Bronchial epithelial cell (primary cell): ENCODE measurements around the gene ADGRD1. TPM values are rescaled to one million over a fixed set of nuclear protein-coding genes. Genes with fewer than 3 reads are reported as not detected.

ENCODE experiments used
- DNase-seq: peaks from one replicate; pipeline ENCODE4 v3.0.0-alpha.2; 2010; ENCODE audit warnings: low read depth
- FAIRE-seq: peaks from 2 replicates; lab custom pipeline; 2011; peaks lifted over from hg19 to GRCh38; lab: Jason Lieb, UNC
- H3K27me3 ChIP-seq: 2 replicates; pipeline ENCODE4 v1.5.1; 2011; ENCODE audit warnings: low read length; ENCODE audit not compliant: control insufficient read depth, insufficient read depth
- H3K36me3 ChIP-seq: 2 replicates; pipeline ENCODE4 v1.5.1; 2011; ENCODE audit warnings: low read length; ENCODE audit not compliant: control insufficient read depth, insufficient read depth
- H3K4me3 ChIP-seq: 2 replicates; pipeline ENCODE4 v1.5.1; 2011; ENCODE audit warnings: mild to moderate bottlenecking, low read depth, low read length, control low read depth
- CTCF ChIP-seq: IDR thresholded peaks from 2 replicates; pipeline ENCODE4 v1.5.1; 2011; ENCODE audit warnings: mild to moderate bottlenecking, moderate library complexity, low read length, control low read depth, inconsistent platforms; ENCODE audit not compliant: insufficient read depth, severe bottlenecking
- total RNA-seq: library from RNA; depleted of rRNA; stranded (reverse); fragments of >200 nt; gene quantifications from 2 replicates; pipeline ENCODE4 v1.2.1, GENCODE V29; 2014

ADGRD1 gene
- total RNA-seq, 1 donor from 2014 or later, result not detected

GRCh38 chr12:130983328-130984017 is 29.8 kb downstream of the ADGRD1 start:
- Histone ChIP-seq H3K4me3 (no peak overlapping the region), H3K27me3 (no peaks in the 10 kb centered on the region), H3K36me3 (no peaks in the 10 kb centered on the region)
- DNase-seq, result no peak
- no peak for TF ChIP-seq CTCF
- no peak for FAIRE-seq

- Histone ChIP-seq H3K4me3 (no peak overlapping the region), H3K27me3 (no peaks in the 10 kb centered on the region)
- no peak for FAIRE-seq
Measured at GRCh38 chr12:130984183-130985058, 30.7 kb downstream of the ADGRD1 start.

GRCh38 chr12:130987151-130987931 is 33.6 kb downstream of the ADGRD1 start:
- no peak for TF ChIP-seq CTCF
- Histone ChIP-seq H3K27me3 (no peaks in the 10 kb centered on the region), H3K36me3 (no peaks in the 10 kb centered on the region), H3K4me3 (no peak overlapping the region)
- DNase-seq (no peak), FAIRE-seq (peak; percentile 55)

More at GRCh38 chr12:130984183-130985058, 30.7 kb downstream of the ADGRD1 start:
- no peaks in the 10 kb centered on the region for H3K36me3 ChIP-seq
- DNase-seq, result no peak
- TF ChIP-seq CTCF, result no peak

- no peak for FAIRE-seq
- no peaks in the 10 kb centered on the region for H3K27me3 ChIP-seq
- DNase-seq, result no peak
Measured at GRCh38 chr12:130988261-130988660, 34.6 kb downstream of the ADGRD1 start.

More at GRCh38 chr12:130988261-130988660, 34.6 kb downstream of the ADGRD1 start:
- Histone ChIP-seq H3K36me3 (no peaks in the 10 kb centered on the region), H3K4me3 (no peak overlapping the region)
- no peak for TF ChIP-seq CTCF
